Choroid plexus epithelial cell (primary cell): ENCODE measurements around the gene ABHD18.
A peak's percentile ranks its signal among the peaks of the same experiment; 100 is the strongest.
"Not testable (repeated sequence)": the region's sequence is repeated elsewhere in the genome, so short reads cannot be mapped to it uniquely, and the experiment has no call there.

Source experiments
- DNase-seq: peaks from one replicate; pipeline ENCODE4 v3.0.0-alpha.2; 2010; ENCODE audit warnings: low read depth
- H3K4me3 ChIP-seq: 2 replicates; pipeline ENCODE4 v1.5.1; 2011; ENCODE audit warnings: low read depth, mild to moderate bottlenecking, control low read depth, low read length, moderate library complexity
- TF ChIP-seq, protein P1 (sequence below): conservative IDR thresholded peaks from 2 replicates; pipeline ENCODE4 v1.5.1; 2011; ENCODE audit warnings: low read depth, mild to moderate bottlenecking, control low read depth, inconsistent platforms, low read length, moderate library complexity

The ABHD18 gene

GRCh38 chr4:128039568-128039967 is 74.4 kb downstream of the ABHD18 start:
- DNase-seq = no peak
- TF ChIP-seq, protein P1, sequence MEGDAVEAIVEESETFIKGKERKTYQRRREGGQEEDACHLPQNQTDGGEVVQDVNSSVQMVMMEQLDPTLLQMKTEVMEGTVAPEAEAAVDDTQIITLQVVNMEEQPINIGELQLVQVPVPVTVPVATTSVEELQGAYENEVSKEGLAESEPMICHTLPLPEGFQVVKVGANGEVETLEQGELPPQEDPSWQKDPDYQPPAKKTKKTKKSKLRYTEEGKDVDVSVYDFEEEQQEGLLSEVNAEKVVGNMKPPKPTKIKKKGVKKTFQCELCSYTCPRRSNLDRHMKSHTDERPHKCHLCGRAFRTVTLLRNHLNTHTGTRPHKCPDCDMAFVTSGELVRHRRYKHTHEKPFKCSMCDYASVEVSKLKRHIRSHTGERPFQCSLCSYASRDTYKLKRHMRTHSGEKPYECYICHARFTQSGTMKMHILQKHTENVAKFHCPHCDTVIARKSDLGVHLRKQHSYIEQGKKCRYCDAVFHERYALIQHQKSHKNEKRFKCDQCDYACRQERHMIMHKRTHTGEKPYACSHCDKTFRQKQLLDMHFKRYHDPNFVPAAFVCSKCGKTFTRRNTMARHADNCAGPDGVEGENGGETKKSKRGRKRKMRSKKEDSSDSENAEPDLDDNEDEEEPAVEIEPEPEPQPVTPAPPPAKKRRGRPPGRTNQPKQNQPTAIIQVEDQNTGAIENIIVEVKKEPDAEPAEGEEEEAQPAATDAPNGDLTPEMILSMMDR = no peak
- H3K4me3 ChIP-seq = no peak overlapping the region

DNA sequence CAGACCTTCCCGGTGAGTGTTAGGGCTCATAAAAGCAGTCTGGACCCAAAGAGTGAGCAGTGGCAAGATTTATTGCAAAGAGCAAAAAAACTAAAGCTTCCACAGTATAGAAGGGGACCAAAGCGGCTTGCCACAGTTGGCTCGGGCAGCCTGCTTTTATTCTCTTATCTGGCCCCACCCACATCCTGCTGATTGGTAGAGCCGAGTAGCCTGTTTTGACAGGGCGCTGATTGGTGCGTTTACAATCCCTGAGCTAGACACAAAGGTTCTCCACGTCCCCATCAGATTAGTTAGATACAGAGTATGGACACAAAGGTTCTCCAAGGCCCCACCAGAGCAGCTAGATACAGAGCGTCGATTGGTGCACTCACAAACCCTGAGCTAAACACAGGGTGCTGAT is 81.8 kb downstream of the ABHD18 start:
- not testable (repeated sequence) for DNase-seq, H3K4me3 ChIP-seq

GRCh38 chr4:128047514-128047913 is 82.3 kb downstream of the ABHD18 start:
- H3K4me3 ChIP-seq = not testable (repeated sequence)

GRCh38 chr4:128051229-128051628 is 86.0 kb downstream of the ABHD18 start:
- peak; percentile 22 for DNase-seq
- H3K4me3 ChIP-seq = not testable (repeated sequence)
- TF ChIP-seq, protein P1 = peak; percentile 28

More at GRCh38 chr4:128047514-128047913, 82.3 kb downstream of the ABHD18 start:
- not testable (repeated sequence) for DNase-seq

DNA sequence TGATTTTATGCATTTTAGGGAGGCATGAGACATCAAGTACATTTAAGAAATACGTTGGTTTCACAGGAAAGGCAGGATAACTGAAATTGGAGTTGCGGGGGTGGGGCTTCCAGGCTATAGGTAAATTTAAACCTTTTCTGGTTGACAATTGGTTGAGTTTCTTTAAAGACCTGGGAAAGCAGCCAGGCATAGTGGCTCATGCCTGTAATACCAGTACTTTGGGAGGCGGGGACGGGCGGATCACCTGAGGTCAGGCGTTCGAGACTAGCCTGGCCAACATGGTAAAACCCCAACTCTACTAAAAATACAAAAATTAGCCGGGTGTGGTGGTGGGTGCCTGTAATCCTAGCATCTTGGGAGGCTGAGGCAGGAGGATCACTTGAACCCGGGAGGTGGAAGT is 89.7 kb downstream of the ABHD18 start:
- DNase-seq, H3K4me3 ChIP-seq: not testable (repeated sequence)

DNA sequence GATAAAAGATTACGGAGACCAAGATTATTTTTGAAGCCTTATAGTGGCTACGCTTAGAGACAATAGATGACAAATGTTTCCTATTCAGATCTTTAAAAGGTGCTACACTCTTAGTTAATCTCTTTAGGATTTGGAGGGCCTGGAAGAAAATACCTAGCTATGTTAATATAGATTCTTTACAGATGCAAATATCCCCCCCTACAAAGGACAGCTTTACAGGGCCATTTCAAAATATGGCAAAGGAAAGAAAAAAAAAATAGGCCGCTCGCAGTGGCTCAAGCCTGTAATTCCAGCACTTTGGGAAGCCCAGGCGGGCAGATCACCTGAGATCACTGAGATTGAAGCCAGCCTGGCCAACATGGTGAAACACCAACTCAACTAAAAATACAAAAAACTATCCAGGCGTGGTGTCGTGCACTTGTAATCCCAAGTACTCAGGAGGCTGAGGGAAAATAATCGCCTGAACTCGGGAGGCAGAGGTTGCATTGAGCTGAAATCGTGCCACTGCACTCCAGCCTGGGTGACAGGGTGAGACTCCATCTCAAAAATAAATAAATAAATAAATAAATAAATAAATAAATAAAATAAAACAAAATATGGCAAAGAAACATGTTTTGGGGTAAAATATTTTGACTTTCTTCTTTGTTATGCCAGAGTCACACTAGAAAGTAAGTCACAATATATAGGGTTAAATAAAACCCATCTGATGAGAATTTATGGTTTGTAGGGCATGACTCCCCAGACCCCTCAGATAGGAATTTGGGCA is 90.4 kb downstream of the ABHD18 start:
- DNase-seq, H3K4me3 ChIP-seq: not testable (repeated sequence)

DNA sequence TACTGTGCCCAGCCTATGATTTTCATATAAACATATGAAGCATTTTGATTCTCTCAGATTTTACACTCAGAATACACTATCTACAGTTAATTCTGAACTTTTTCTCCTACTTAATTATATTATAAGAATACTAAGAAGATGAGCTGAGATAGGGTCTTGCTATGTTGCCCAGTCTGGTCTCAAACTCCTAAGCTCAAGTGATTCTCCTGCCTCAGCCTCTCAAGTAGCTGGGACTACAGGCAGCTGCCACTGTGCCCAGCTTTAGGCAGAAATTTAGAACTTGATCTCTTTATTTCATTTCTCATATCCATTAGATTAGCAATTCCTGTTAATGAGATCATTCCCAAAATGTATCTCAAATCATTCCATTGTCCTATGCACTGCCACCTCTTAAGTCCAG is 91.2 kb downstream of the ABHD18 start:
- no peak overlapping the region for H3K4me3 ChIP-seq
- TF ChIP-seq, protein P1 = no peak
- DNase-seq = no peak

DNA sequence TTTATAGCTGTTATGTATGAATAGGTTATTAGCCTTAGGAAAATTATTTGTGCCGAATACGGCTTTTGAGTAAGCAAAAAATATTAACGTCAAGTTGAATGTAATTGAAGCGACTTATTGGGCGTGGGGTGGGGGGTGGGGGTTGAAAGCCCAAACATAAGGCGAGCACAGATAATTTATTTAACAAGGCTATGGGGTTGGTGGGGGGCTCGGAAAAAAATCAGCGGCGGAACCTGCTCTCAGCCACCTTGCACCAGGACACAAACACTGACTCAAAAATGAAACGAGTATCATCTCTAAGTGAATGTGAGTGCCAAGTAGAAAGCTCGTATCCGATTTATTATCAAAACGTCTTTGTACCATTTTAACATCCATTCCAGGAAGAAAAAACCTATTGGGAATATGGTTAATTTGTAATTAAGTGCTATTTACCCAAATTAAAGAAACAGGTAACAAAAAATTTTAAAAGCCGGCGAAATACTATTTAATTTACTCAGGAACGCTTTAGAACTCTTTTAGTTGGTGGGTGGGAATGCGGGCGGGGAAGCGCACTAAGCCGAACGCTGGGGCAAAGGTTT is 95.0 kb downstream of the ABHD18 start:
- DNase-seq = peak; percentile 26
- TF ChIP-seq, protein P1 = no peak
- peak overlapping the region; percentile 81 for H3K4me3 ChIP-seq

DNA sequence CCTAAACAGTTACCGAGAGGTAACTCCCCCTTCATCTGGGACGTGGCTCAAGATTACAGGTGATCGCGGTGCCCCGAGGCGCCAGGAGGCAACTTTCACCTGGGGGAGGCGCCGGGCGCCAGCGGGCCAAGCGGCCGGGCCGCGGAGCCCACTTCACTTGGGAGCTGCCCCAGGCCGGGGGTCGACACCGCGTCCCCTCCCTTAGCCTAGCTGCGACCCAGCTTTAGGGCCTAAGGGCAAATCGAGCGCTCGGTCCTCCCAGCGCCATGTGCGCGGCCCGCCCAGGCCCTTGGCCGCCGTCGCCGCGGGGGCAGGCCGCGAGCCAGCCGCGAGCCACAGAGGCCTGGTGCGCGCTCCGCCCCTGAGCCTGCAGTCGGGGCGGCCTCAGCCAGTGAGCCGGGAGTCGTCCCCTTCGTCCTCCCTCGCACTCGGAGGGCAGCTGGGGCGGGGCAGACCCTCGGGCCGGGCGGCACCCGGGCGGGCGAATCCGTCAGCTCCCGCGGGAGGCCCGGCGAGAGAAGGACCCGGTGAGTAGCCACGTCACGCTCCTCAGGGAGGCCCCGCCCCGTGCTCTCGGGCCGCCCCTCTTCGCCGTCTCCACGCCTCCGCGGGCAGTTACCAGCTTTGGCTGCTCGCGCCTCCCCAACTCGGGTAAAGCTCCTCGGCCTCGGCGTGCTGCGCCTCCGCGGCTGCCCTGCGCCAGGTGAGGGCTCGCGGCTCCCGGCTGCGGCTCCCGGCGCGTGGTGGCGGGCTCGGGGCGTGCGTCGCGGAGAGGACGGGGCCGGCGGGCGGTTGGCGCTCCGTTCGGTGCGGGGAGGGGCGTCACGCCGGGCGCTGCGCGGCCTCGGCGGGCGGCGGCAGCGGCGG is 95.7 kb downstream of the ABHD18 start, which contains the start of gene LARP1B:
Gene LARP1B, plus strand, starts transcription at position 614 of the 867 bp plus-strand sequence. CDS start 13,640 bp downstream, outside the sequence.
- peak; percentile 97 for DNase-seq
- peak within 1 kb of the TSS; percentile 81 for H3K4me3 ChIP-seq
- TF ChIP-seq, protein P1 = no peak
